ENCODE measurements around the gene NXPH3. TPM values are rescaled to one million over a fixed set of nuclear protein-coding genes. Genes with fewer than 3 reads are reported as not detected.
A peak's percentile ranks its signal among the peaks of the same experiment; 100 is the strongest.
"Not testable (repeated sequence)": the region's sequence is repeated elsewhere in the genome, so short reads cannot be mapped to it uniquely, and the experiment has no call there.

Gene NXPH3
- total RNA-seq, 1 donor from 2014 or later = not detected

- H3K36me3 ChIP-seq (ENCODE audit: control insufficient read depth, insufficient read depth, low read length) = no peaks in the 10 kb centered on the region
- FAIRE-seq = no peak
- H3K4me3 ChIP-seq (ENCODE audit: low read depth, low read length) = no peak overlapping the region
- peaks cover 3% of the 10 kb centered on the region for H3K27me3 ChIP-seq (ENCODE audit: control insufficient read depth, insufficient read depth, low read length)
- DNase-seq (ENCODE audit: low read depth) = peak; percentile 55
- peak; percentile 61 for TF ChIP-seq CTCF (IDR thresholded peaks at IDR 0.05; ENCODE audit: insufficient read depth, low read length, severe bottlenecking)
Measured at GRCh38 chr17:49548506-49549310, 27.0 kb upstream of the NXPH3 start.

DNA sequence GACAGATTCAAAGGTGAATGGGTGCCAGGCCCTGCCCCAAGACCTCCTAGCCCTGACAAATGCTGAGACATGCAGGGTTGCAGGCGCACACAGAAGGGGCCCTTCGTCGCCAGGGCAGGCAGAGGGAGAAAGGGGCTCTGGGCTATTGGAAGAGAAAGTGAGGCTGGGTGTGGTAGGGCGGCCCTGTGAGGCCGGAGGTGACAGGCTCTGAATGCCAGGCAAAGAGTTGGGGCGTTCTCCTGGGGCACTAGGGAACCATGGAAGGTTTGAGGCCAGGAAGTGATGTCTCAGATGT lies 26.4 kb upstream of the NXPH3 start:
- FAIRE-seq = no peak
- no peak for DNase-seq (ENCODE audit: low read depth)
- Histone ChIP-seq H3K27me3 (ENCODE audit: control insufficient read depth, insufficient read depth, low read length) (peaks cover 3% of the 10 kb centered on the region), H3K4me3 (ENCODE audit: low read depth, low read length) (no peak overlapping the region), H3K36me3 (ENCODE audit: control insufficient read depth, insufficient read depth, low read length) (no peaks in the 10 kb centered on the region)
- TF ChIP-seq CTCF (IDR thresholded peaks at IDR 0.05; ENCODE audit: insufficient read depth, low read length, severe bottlenecking) = no peak

- TF ChIP-seq CTCF (IDR thresholded peaks at IDR 0.05; ENCODE audit: insufficient read depth, low read length, severe bottlenecking) = no peak
- Histone ChIP-seq H3K27me3 (ENCODE audit: control insufficient read depth, insufficient read depth, low read length) (peaks cover 6% of the 10 kb centered on the region), H3K36me3 (ENCODE audit: control insufficient read depth, insufficient read depth, low read length) (no peaks in the 10 kb centered on the region), H3K4me3 (ENCODE audit: low read depth, low read length) (no peak overlapping the region)
- DNase-seq (ENCODE audit: low read depth) (no peak), FAIRE-seq (peak; percentile 85)
Measured at GRCh38 chr17:49549691-49550678, 25.7 kb upstream of the NXPH3 start.

DNA sequence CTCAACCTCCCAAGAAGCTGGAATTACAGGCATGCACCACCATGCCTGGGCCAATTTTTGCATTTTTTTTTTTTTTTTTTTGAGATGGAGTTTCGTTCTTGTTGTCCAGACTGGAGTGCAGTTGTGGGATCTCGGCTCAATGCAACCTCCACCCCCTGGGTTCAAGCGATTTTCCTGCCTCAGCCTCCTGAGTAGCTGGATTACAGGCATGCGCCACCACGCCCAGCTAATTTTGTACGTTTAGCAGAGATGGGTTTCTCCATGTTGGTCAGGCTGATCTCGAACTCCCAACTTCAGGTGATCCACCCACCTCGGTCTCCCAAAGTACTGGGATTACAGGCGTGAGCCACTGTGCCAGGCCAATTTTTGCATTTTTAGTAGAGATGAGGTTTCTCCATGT lies 24.9 kb upstream of the NXPH3 start:
- H3K36me3 ChIP-seq (ENCODE audit: control insufficient read depth, insufficient read depth, low read length); FAIRE-seq; H3K27me3 ChIP-seq (ENCODE audit: control insufficient read depth, insufficient read depth, low read length); H3K4me3 ChIP-seq (ENCODE audit: low read depth, low read length); DNase-seq (ENCODE audit: low read depth): not testable (repeated sequence)

GRCh38 chr17:49551221-49552069 lies 24.2 kb upstream of the NXPH3 start:
- Histone ChIP-seq H3K27me3 (ENCODE audit: control insufficient read depth, insufficient read depth, low read length) (peaks cover 6% of the 10 kb centered on the region), H3K36me3 (ENCODE audit: control insufficient read depth, insufficient read depth, low read length) (no peaks in the 10 kb centered on the region), H3K4me3 (ENCODE audit: low read depth, low read length) (no peak overlapping the region)
- DNase-seq (ENCODE audit: low read depth) (no peak), FAIRE-seq (no peak)
- TF ChIP-seq CTCF (IDR thresholded peaks at IDR 0.05; ENCODE audit: insufficient read depth, low read length, severe bottlenecking) = no peak
